Fibroblast of lung (primary cell): ENCODE data around the gene CTNNA2.

ENCODE experiments used
- EZH2 ChIP-seq: IDR thresholded peaks from 2 replicates; pipeline ENCODE4 v1.5.1; 2012; ENCODE audit warnings: low read length, control low read depth, mild to moderate bottlenecking; ENCODE audit errors: missing control alignments
- TF ChIP-seq, protein P1 (sequence below), 2 donors: IDR thresholded peaks in 1 of 2; conservative IDR thresholded peaks in 1 of 2; 1 replicate in 1 of 2; 2 replicates in 1 of 2; pipeline ENCODE4 v1.5.1; 2011 to 2012; ENCODE audit warnings: low read length in 2 of 2, control low read depth in 1 of 2, inconsistent platforms in 1 of 2, low read depth in 1 of 2, mild to moderate bottlenecking in 1 of 2

DNA sequence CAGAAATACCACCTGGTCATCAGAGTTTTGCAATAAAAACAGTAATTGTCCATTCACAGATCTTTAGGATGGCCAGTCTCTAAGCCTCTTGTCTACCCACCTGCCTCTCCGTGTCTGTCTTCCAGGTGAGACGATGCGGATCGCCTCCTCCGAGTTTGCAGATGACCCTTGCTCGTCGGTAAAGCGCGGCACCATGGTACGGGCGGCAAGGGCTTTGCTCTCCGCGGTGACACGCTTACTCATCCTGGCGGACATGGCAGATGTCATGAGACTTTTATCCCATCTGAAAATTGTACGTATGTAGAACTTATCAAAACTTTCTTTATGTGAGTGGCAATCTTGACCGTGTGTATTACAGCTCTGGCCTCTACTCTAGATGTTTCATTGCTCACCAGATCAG is 345.0 kb downstream of the CTNNA2 start:
- TF ChIP-seq, protein P1, sequence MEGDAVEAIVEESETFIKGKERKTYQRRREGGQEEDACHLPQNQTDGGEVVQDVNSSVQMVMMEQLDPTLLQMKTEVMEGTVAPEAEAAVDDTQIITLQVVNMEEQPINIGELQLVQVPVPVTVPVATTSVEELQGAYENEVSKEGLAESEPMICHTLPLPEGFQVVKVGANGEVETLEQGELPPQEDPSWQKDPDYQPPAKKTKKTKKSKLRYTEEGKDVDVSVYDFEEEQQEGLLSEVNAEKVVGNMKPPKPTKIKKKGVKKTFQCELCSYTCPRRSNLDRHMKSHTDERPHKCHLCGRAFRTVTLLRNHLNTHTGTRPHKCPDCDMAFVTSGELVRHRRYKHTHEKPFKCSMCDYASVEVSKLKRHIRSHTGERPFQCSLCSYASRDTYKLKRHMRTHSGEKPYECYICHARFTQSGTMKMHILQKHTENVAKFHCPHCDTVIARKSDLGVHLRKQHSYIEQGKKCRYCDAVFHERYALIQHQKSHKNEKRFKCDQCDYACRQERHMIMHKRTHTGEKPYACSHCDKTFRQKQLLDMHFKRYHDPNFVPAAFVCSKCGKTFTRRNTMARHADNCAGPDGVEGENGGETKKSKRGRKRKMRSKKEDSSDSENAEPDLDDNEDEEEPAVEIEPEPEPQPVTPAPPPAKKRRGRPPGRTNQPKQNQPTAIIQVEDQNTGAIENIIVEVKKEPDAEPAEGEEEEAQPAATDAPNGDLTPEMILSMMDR (conservative IDR thresholded peaks at IDR 0.05 in 1 of 2, IDR thresholded peaks at IDR 0.05 in 1 of 2; ENCODE audit: low read depth in 1 of 2, low read length in 2 of 2): no peak
- TF ChIP-seq EZH2: no peak
